HG03097 (cell line): ENCODE measurements around the gene COMMD4.
"Not testable (repeated sequence)": the region's sequence is repeated elsewhere in the genome, so short reads cannot be mapped to it uniquely, and the experiment has no call there.

Experiments used
- ATAC-seq: cut with Tn5 transposase; IDR thresholded peaks from one replicate; pipeline ENCODE4 v1.9.1; 2021; ENCODE audit not compliant: unreplicated experiment, low FRiP score

The COMMD4 gene

GRCh38 chr15:75329571-75329970 lies 6.3 kb upstream of the COMMD4 start:
- no peak for ATAC-seq

- ATAC-seq, result not testable (repeated sequence)
Observed at GRCh38 chr15:75332093-75332492, 3.8 kb upstream of the COMMD4 start.

GRCh38 chr15:75333654-75334419 lies 2.0 kb upstream of the COMMD4 start:
- ATAC-seq, result not testable (repeated sequence)

- no peak for ATAC-seq
Observed at GRCh38 chr15:75335313-75335704, 554 bp upstream of the COMMD4 start.

- ATAC-seq, result no peak
Observed at GRCh38 chr15:75338661-75339240, 2.9 kb downstream of the COMMD4 start.

GRCh38 chr15:75339531-75340240 lies 3.8 kb downstream of the COMMD4 start:
- ATAC-seq, result no peak

GRCh38 chr15:75342221-75342620 lies 6.4 kb downstream of the COMMD4 start:
- ATAC-seq, result no peak

- ATAC-seq, result not testable (repeated sequence)
Observed at GRCh38 chr15:75343953-75344352, 8.1 kb downstream of the COMMD4 start.

- ATAC-seq, result no peak
Observed at GRCh38 chr15:75346796-75347221, 10.9 kb downstream of the COMMD4 start, which contains the start of gene NEIL1. NEIL1 (plus strand) TSS chr15:75347039; CDS start chr15:75348906, 1,867 bp downstream.

- ATAC-seq, result no peak
Observed at GRCh38 chr15:75347222-75348033, 11.6 kb downstream of the COMMD4 start.

- ATAC-seq, result no peak
Observed at GRCh38 chr15:75348034-75348561, 12.2 kb downstream of the COMMD4 start.

GRCh38 chr15:75348562-75349350 lies 12.9 kb downstream of the COMMD4 start:
- ATAC-seq, result no peak

- ATAC-seq, result not testable (repeated sequence)
Observed at GRCh38 chr15:75349351-75349669, 13.4 kb downstream of the COMMD4 start.

GRCh38 chr15:75349851-75350588 lies 14.2 kb downstream of the COMMD4 start:
- no peak for ATAC-seq

GRCh38 chr15:75350601-75351361 lies 14.9 kb downstream of the COMMD4 start:
- ATAC-seq, result no peak

GRCh38 chr15:75352186-75353080 lies 16.6 kb downstream of the COMMD4 start:
- no peak for ATAC-seq

- ATAC-seq, result no peak
Observed at GRCh38 chr15:75353604-75354003, 17.7 kb downstream of the COMMD4 start.
